Thyroid gland (tissue), 4 donors: ENCODE measurements around the gene LPCAT2. TPM values are rescaled to one million over a fixed set of nuclear protein-coding genes. Genes with fewer than 3 reads are reported as not detected.

Experiments
- DNase-seq, 2 donors: peaks; one replicate each; pipeline ENCODE4 v3.0.0-alpha.2; 2019
- H3K27ac ChIP-seq, 3 donors: fragments of 200-600 bp; sonication (generic); 1 replicate in 2 of 3; 2 replicates in 1 of 3; pipeline ENCODE4 v1.5.1; 2016 to 2019; ENCODE audit warnings: mild to moderate bottlenecking in 1 of 3, moderate library complexity in 1 of 3
- H3K27me3 ChIP-seq: fragments of 200-600 bp; sonication (generic); one replicate; pipeline ENCODE4 v1.5.1; 2019
- H3K36me3 ChIP-seq, 2 donors: fragments of 200-600 bp; sonication (generic); one replicate each; pipeline ENCODE4 v1.5.1; 2016 to 2019
- H3K4me1 ChIP-seq, 2 donors: fragments of 200-600 bp; sonication (generic); one replicate each; pipeline ENCODE4 v1.5.1; 2017 to 2019
- H3K4me3 ChIP-seq, 3 donors: fragments of 200-600 bp; sonication (generic); replicated peaks in 1 of 3; 1 replicate in 2 of 3; 2 replicates in 1 of 3; pipeline ENCODE4 v1.5.1; 2016; ENCODE audit warnings: mild to moderate bottlenecking in 1 of 3
- H3K9me3 ChIP-seq: fragments of 200-600 bp; sonication (generic); one replicate; pipeline ENCODE4 v1.5.1; 2017
- CTCF ChIP-seq, 6 experiments: fragments of 200-600 bp in 3 of 6; fragments of 450-650 bp in 3 of 6; sonication (generic) in 3 of 6; IDR thresholded peaks; one replicate each; pipeline ENCODE4 v1.5.1; 2016 to 2019; ENCODE audit warnings: antibody characterized with exemption in 6 of 6, mild to moderate bottlenecking in 2 of 6, inconsistent platforms in 1 of 6, moderate library complexity in 1 of 6
- POLR2A ChIP-seq, 2 donors: fragments of 450-650 bp; IDR thresholded peaks; one replicate each; pipeline ENCODE4 v1.6.1; 2017; ENCODE audit warnings: antibody characterized with exemption in 2 of 2, mild to moderate bottlenecking in 2 of 2, moderate library complexity in 1 of 2
- WGBS, 2 donors: methylation state at CpG; one replicate each; pipeline ENCODE4 v1.1.5; 2017; 5-methylcytosine and 5-hydroxymethylcytosine counted together
- intact Hi-C: fragments of 100-400 bp; cut with DNase I; formaldehyde crosslinking; loops from one replicate; pipeline ENCODE4 v1.15.1; 2023
- total RNA-seq, 4 donors: library from RNA; depleted of rRNA; stranded (reverse); fragments of >200 nt; gene quantifications; one replicate each; pipeline ENCODE4 v1.2.3, GENCODE V29; 2016

The LPCAT2 gene
- total RNA-seq, 4 donors from 2014 or later: 115 to 274 (median 214) TPM

GRCh38 chr16:55575496-55575895 lies 66.6 kb downstream of the LPCAT2 start:
- TF ChIP-seq CTCF (IDR thresholded peaks at IDR 0.05) (no peak), POLR2A (IDR thresholded peaks at IDR 0.05) (no peak)
- intact Hi-C loops: no loop called here
- 80 to 90% methylated on average over 1 of the region's 1 CpG for WGBS, 2 donors
- DNase-seq: no peak
- peaks cover 8% of the 10 kb centered on the region in 2 donors for H3K36me3 ChIP-seq
- no peak overlapping the region for H3K4me3 ChIP-seq
- peaks cover under 1 to 2% of the 10 kb centered on the region in 2 donors for H3K4me1 ChIP-seq
- no peak overlapping the region for H3K27ac ChIP-seq
- no peaks in the 10 kb centered on the region for H3K9me3 ChIP-seq
- H3K27me3 ChIP-seq: no peaks in the 10 kb centered on the region

GRCh38 chr16:55576384-55576783 lies 67.5 kb downstream of the LPCAT2 start:
- DNase-seq: no peak
- H3K4me3 ChIP-seq: no peak overlapping the region
- no peak for TF ChIP-seq CTCF (IDR thresholded peaks at IDR 0.05)
- H3K36me3 ChIP-seq: peaks cover 8% of the 10 kb centered on the region in 2 donors
- no peaks in the 10 kb centered on the region for H3K4me1 ChIP-seq
- no peak overlapping the region for H3K27ac ChIP-seq
- no peaks in the 10 kb centered on the region for H3K27me3 ChIP-seq
- intact Hi-C loops: no loop called here
- WGBS, 2 donors: 78 to 80% methylated on average over 2 of the region's 2 CpGs
- no peaks in the 10 kb centered on the region for H3K9me3 ChIP-seq

- no peak for DNase-seq
- no peak for TF ChIP-seq CTCF (IDR thresholded peaks at IDR 0.05)
- no peak for TF ChIP-seq POLR2A (IDR thresholded peaks at IDR 0.05)
- Histone ChIP-seq H3K9me3 (no peaks in the 10 kb centered on the region), H3K27me3 (no peaks in the 10 kb centered on the region), H3K36me3 (peaks cover 8% of the 10 kb centered on the region in 2 donors), H3K27ac (no peak overlapping the region), H3K4me3 (no peak overlapping the region), H3K4me1 (no peaks in the 10 kb centered on the region)
- WGBS, 2 donors: 91 to 93% methylated on average over 3 of the region's 3 CpGs
- intact Hi-C loops: no loop called here
Observed at GRCh38 chr16:55577887-55578286, 69.0 kb downstream of the LPCAT2 start.

- Histone ChIP-seq H3K4me3 (no peak overlapping the region), H3K4me1 (no peaks in the 10 kb centered on the region), H3K27ac (no peak overlapping the region), H3K9me3 (no peaks in the 10 kb centered on the region), H3K36me3 (no peaks in the 10 kb centered on the region), H3K27me3 (no peaks in the 10 kb centered on the region)
- no peak for TF ChIP-seq CTCF (IDR thresholded peaks at IDR 0.05)
- no peak for TF ChIP-seq POLR2A (IDR thresholded peaks at IDR 0.05)
- intact Hi-C loops: no loop called here
- no peak for DNase-seq
- 83 to 96% methylated on average over 2 of the region's 2 CpGs for WGBS, 2 donors
Observed at GRCh38 chr16:55585631-55586030, 76.8 kb downstream of the LPCAT2 start.

- intact Hi-C loops: no loop called here
- Histone ChIP-seq H3K27me3 (no peaks in the 10 kb centered on the region), H3K4me3 (no peak overlapping the region), H3K9me3 (no peaks in the 10 kb centered on the region), H3K4me1 (no peaks in the 10 kb centered on the region), H3K36me3 (no peaks in the 10 kb centered on the region), H3K27ac (no peak overlapping the region)
- 79 to 84% methylated on average over 6 of the region's 6 CpGs for WGBS, 2 donors
- DNase-seq: no peak
- TF ChIP-seq CTCF (IDR thresholded peaks at IDR 0.05) (no peak), POLR2A (IDR thresholded peaks at IDR 0.05) (no peak)
Observed at GRCh38 chr16:55588799-55589198, 79.9 kb downstream of the LPCAT2 start.
